Measurements from ENCODE around the gene CFL1.

GRCh38 chr11:65857853-65858680 lies at the start of gene CFL1:
- TF ChIP-seq CTCF (IDR thresholded peaks at IDR 0.05 in 4 of 5, conservative IDR thresholded peaks at IDR 0.05 in 1 of 5) (peak in 1 of 5 experiments; percentile 17), POLR2A (IDR thresholded peaks at IDR 0.05) (peak; percentile 99)
